ENCODE results near the gene THOC3.
"Not testable (repeated sequence)": the region's sequence is repeated elsewhere in the genome, so short reads cannot be mapped to it uniquely, and the experiment has no call there.

THOC3 gene

GRCh38 chr5:175943253-175943652 is 24.9 kb downstream of the THOC3 start:
- in situ Hi-C loops (cut with HindIII; ENCODE audit: low sequenced_read_pairs): not testable (repeated sequence)

DNA sequence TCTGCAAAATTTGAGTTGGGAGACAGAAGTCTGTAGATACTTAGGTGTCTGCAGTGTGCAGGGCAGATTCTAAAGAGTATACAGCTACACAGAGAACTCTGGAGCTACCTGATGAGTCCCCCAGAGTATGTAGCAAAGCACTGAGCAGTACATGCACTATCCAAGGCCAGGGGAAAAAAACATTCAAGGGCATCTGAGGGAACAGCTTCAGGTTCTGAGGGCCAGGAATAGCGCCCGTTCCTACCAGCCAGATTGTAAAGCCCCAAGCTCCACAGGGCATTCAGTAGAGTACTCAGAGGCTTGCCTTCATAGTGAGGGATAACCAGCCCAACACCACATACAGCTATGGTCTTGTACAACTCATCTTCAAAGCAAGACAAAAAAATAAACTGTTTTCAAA is 27.5 kb downstream of the THOC3 start:
- in situ Hi-C loops (cut with HindIII; ENCODE audit: low sequenced_read_pairs): not testable (repeated sequence)

- in situ Hi-C loops (cut with HindIII; ENCODE audit: low sequenced_read_pairs): not testable (repeated sequence)
Measured at GRCh38 chr5:175938489-175938888, 29.6 kb downstream of the THOC3 start.

GRCh38 chr5:175928752-175929151 is 39.4 kb downstream of the THOC3 start:
- in situ Hi-C loops (cut with HindIII; ENCODE audit: low sequenced_read_pairs): not testable (repeated sequence)

DNA sequence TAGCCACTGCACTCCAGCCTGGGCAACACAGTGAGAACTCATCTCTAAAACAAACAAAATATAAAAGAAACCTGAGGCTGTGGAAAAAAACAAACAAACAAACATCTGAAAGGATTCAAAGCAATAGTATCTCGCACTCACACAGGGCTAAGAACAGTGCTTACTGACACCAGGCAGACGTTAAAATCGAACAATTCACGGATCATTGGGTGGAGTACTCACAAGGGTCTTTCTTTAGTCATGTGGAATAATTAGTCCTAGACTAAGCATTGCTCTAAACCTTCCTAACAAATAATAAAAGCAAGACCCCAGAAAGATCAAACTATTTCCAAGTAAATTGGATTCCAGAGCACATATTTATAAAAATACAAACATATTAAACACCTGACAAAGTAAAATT is 43.0 kb downstream of the THOC3 start:
- in situ Hi-C loops (cut with HindIII; ENCODE audit: low sequenced_read_pairs): not testable (repeated sequence)

DNA sequence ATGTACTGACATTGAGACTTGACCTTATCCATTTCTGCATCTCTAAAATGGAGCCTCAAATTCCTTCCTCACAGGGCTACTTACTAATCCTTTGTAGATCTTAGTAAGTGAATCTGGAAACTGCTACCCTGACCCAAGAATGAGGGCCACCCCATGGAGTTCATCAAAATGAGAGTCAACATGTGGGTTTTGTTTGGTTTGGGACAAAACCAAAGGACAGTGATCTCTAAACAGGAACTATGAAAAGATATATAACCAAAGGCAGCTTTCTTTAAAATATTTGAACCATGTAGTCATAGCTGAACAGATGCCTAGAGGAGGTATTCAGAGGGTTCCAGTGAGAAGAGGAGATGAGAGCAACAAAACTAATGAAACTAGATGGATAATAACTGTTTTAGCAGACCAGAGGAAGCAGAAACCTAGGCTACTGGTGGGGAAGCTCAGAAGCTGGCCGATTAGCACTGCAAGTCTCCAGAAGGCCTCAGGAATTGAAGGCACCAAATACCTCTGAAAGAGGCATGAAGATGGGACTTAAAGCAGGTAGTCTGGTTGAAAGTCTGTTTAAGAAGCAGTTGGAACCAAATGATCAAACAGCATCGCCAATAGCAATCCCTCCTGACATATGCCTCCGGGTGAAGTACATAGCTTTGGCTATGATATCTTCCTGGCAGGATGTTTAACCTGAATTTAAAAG is 45.8 kb downstream of the THOC3 start:
- in situ Hi-C loops (cut with HindIII; ENCODE audit: low sequenced_read_pairs): no loop called here

DNA sequence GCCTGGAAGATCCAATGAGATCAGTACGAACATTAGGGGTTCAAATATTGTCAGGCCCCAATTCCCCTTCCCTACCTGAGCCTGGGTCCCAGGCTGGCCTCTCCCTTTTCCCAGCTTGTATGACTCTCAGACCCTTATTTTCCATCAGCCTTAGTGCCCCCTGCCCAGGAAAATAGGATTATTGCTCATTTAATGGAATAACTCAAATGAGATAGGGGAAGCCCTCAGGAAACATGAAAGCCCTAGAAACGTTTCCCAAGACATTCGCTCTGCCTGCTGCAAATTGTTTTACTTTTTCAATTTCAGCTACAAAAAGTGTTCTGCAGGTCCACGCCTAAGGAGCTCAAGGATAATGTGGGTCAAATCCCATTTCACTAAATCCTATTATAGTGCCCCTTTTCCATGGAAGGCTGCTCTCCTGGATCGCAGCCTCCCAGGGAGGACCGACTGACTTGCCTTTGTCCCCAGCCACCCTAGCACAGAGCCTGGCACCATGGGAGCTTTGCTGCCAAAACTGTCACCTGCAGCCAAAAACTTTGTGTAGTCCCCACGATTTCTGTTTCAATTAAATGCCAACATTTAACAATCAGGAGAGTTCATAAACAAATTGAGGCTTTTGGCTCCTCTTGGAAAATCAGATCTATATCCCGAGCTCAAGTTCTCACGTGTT is 46.9 kb downstream of the THOC3 start:
- in situ Hi-C loops (cut with HindIII; ENCODE audit: low sequenced_read_pairs): no loop called here

GRCh38 chr5:175920231-175920811 is 47.8 kb downstream of the THOC3 start:
- in situ Hi-C loops (cut with HindIII; ENCODE audit: low sequenced_read_pairs): no loop called here

DNA sequence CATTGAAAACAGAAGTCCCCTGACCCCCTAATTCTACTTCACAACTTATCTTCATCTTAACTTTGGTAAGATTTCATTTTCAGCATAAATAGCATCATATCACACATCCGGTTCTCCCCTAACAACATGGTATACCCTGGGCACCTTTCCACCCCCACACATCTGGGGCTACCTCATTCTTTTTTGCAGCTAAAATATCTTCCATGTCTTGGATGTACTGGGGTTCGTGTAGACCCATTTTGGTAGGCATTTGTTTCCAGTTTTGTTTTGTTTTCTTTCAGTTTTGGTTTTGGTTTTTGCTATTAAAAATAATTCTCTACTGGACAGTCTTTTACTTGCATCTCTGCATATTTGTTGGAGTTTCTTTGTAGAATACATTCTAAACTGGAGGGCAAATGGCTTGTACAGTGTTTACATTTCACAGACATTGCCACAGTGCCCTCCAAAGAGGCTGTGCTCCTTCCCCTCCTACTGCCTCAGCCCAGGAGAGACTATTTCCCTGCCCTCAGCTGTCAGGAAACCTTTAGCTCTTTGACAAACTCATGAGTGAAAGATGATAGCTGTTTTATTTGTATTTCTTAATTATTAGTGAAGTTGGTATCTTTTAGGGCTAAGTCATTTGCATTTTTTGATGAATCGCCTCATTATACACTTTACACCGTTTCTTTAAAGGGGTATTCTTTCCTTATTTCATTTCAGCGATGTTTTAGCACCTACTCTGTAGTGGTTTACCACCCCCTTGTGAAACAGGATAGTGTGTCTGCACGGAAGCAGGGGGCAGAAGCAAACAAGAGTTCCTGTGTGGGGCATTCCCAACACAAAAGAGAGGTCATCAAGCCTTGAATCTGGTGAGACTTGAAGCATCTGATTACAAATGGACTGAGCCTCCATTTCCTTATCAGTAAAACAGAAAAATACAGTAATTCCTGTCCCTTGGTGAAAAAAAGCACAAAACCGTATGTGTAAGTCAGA is 52.8 kb downstream of the THOC3 start:
- in situ Hi-C loops (cut with HindIII; ENCODE audit: low sequenced_read_pairs): not testable (repeated sequence)

DNA sequence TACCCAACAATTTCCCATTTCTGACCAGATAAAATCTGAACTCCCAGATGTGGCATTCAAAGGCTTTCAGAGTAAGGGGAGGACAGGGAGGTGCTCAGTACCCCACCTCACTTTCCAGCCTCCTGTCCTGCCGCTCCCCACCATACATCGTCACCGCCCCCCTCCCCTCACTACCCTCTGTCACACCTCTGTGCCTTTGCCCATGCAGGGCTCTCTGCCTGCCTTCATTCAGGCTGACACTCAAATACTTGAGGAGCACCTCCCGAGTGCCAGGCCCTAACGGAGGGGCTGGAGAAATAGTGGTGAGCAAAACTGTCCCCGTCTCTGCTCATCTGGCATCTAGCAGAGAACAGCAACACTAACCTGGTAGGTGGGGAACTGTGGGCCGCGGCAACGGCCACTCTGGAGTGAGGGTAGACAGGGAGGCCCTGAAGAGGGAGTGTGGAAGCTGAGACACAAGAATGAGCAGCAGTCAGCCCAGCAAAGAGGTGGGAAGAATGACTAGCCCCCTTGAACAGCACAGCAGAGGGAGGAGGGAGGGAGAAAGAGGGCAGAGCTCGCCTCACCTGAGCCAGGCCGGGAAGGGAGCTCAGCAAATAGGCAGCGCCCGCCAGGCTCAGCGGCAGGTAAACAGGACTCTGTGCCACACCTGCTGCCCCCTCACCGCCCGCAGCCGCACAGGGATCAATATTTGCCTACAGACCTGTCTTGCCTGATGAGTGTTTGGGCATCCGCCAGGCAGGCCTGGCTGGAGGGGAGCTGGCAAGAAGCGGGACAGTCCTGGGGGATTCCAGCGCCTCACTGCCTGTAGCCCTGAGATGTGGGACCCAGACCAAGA is 54.1 kb downstream of the THOC3 start:
- in situ Hi-C loops (cut with HindIII; ENCODE audit: low sequenced_read_pairs): not testable (repeated sequence)

DNA sequence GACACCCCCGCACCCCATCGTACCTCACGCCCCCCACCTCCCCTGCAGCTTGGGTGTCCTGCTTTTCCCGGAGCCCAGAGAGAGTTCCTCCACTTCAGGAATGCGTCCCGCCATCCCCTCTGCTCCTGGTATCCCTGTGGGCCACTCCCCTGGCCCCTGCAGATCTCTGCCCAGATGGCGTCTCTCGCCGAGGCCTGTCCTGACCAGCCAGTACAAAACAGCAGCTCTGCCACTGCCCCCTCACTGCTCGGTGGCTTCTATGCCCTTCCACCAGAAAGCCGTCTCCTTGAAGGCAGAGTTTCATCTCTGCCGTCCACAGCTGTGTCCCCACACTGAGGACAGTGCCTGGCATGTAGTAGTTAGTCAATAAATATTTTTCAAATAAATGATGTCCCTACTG is 58.0 kb downstream of the THOC3 start:
- in situ Hi-C loops (cut with HindIII; ENCODE audit: low sequenced_read_pairs): not testable (repeated sequence)
